Mucosa of descending colon (tissue), 3 donors: ENCODE results near the gene NRP2. TPM values are rescaled to one million over a fixed set of nuclear protein-coding genes. Genes with fewer than 3 reads are reported as not detected.

ENCODE experiments used
- ATAC-seq: fragments of 200-7000 bp; cut with Tn5 transposase; one replicate; pipeline ENCODE4 v1.9.1; 2020; ENCODE audit warnings: mild to moderate bottlenecking, moderate library complexity
- DNase-seq, 3 donors: peaks; one replicate each; pipeline ENCODE4 v3.0.0-alpha.2; 2020
- H3K36me3 ChIP-seq: fragments of 200-600 bp; one replicate; pipeline ENCODE4 v1.8.0; 2021; ENCODE audit warnings: low read depth, mild to moderate bottlenecking
- H3K4me1 ChIP-seq: fragments of 200-600 bp; one replicate; pipeline ENCODE4 v1.8.0; 2021; ENCODE audit warnings: low read depth, mild to moderate bottlenecking
- H3K4me3 ChIP-seq: fragments of 200-600 bp; one replicate; pipeline ENCODE4 v1.8.0; 2021; ENCODE audit warnings: mild to moderate bottlenecking
- H3K9me3 ChIP-seq: fragments of 200-600 bp; one replicate; pipeline ENCODE4 v1.8.0; 2021; ENCODE audit warnings: mild to moderate bottlenecking
- intact Hi-C, 2 donors: fragments of 100-400 bp; cut with DNase I in 1 of 2; cut with micrococcal nuclease in 1 of 2; formaldehyde crosslinking; loops; one replicate each; pipeline versions ENCODE4 v1.11.0 to v1.11.1; 2022; cut with DNase I, micrococcal nuclease
- total RNA-seq, 3 donors: library from RNA; stranded (reverse); fragmentation: NEBNext Ultra II Directional in 2 of 3; extraction: Animal tissue kit (Norgen Biotek cat#: 25700) in 2 of 3; gene quantifications; one replicate each; pipeline versions ENCODE4 v1.2.1 to v1.2.4, GENCODE V29; 2021 to 2023
- TF ChIP-seq, protein P1 (sequence below): fragments of 200-600 bp; IDR thresholded peaks from one replicate; pipeline ENCODE4 v1.8.0; 2022; ENCODE audit warnings: antibody characterized with exemption, mild to moderate bottlenecking
- donor health status: DM: no; HTN: no; CAD: no; lungs with moderate emphysema.
- donor health status: DM: no; HTN: no; CAD: no.
- donor health status: DM: no; HTN: yes; CAD: no.

The NRP2 gene
- total RNA-seq, 3 donors from 2014 or later = 12.3 to 300 (median 19.2) TPM

DNA sequence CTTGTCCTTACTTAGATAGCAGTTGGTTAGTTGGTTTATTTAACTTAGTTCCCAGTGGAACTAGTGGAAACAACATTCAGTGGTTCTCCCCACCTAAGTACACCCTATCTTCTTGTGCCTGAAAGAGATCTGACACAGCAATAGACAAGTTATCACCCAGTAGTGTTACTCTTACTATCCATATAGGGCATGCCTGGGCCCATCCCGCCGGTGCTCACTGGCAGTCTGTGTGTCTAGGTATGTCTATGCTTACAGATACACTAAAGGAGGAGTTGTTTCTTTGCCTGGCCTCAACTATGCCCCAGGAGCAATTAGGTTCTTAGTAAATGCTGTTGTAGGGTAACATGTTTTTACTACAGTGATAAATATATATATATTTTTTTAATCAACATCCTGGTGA is 12.0 kb upstream of the NRP2 start:
- no peak for ATAC-seq
- DNase-seq = no peak
- Histone ChIP-seq H3K4me1 (no peaks in the 10 kb centered on the region), H3K9me3 (no peaks in the 10 kb centered on the region), H3K4me3 (no peak overlapping the region), H3K36me3 (no peaks in the 10 kb centered on the region)
- TF ChIP-seq, protein P1, sequence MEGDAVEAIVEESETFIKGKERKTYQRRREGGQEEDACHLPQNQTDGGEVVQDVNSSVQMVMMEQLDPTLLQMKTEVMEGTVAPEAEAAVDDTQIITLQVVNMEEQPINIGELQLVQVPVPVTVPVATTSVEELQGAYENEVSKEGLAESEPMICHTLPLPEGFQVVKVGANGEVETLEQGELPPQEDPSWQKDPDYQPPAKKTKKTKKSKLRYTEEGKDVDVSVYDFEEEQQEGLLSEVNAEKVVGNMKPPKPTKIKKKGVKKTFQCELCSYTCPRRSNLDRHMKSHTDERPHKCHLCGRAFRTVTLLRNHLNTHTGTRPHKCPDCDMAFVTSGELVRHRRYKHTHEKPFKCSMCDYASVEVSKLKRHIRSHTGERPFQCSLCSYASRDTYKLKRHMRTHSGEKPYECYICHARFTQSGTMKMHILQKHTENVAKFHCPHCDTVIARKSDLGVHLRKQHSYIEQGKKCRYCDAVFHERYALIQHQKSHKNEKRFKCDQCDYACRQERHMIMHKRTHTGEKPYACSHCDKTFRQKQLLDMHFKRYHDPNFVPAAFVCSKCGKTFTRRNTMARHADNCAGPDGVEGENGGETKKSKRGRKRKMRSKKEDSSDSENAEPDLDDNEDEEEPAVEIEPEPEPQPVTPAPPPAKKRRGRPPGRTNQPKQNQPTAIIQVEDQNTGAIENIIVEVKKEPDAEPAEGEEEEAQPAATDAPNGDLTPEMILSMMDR = no peak
- intact Hi-C loops = loop anchor here (10.0 kb wide), 3 partner anchors 795 to 1415 kb away; no protein-coding TSS in a partner anchor

DNA sequence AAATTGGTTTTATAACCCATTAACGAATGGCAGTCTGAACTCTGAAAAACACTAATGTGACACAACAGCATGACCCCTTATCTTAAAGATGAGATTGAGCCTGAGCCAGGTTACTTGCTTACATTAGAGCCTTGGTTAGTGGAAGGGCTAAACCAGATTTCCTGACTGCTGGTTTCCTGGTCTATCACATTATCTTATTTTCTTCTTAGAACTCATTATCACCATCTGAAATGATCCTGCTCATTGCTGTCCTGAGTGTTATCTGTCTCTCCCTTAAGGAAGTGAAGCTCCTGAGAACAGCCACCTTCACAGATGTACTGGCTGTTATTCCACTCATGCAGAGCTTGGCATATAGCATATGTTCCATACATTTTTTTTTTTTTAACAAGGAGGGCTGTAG is 9.0 kb upstream of the NRP2 start:
- intact Hi-C loops = loop anchor here (10.0 kb wide), 3 partner anchors 799 to 1419 kb away; no protein-coding TSS in a partner anchor
- TF ChIP-seq, protein P1 = no peak
- Histone ChIP-seq H3K4me3 (no peak overlapping the region), H3K36me3 (no peaks in the 10 kb centered on the region), H3K4me1 (no peaks in the 10 kb centered on the region), H3K9me3 (no peaks in the 10 kb centered on the region)
- ATAC-seq = no peak
- DNase-seq = no peak

DNA sequence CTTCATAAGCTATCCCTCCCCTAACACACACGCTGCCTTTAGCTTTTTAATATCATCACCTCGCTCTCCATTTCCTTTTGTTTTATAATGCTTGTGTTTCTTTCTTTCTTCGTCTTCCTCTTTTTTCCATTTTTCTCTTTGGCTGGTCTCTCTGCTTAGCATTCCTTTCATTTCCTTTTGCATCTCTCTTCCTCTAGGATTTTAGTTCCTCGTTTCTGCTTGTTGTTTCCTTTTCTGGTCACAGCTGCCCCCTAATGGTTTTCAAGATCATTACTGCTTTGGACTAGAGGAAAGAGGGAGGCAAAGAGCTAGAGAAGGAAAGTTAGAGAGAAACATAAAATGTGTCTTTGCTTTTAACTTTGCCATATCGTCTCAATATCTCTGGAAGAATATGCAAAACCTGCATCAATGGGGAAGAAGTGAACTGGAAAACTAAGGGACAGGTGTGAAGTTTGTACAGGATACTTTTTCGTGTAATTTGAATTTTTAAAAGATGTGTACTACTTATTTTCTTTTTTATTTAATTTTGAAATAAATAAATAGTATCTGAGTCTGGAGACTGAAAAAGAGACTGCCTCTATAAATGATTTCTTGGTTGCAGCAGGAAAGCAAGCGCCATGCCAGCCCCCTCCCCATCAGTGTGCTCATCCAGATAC is 6.3 kb upstream of the NRP2 start:
- H3K4me1 ChIP-seq = no peaks in the 10 kb centered on the region
- intact Hi-C loops = loop anchor here (5.0 to 10.0 kb wide), 4 partner anchors 801 to 1421 kb away; no protein-coding TSS in a partner anchor
- no peaks in the 10 kb centered on the region for H3K36me3 ChIP-seq
- H3K9me3 ChIP-seq = no peaks in the 10 kb centered on the region
- H3K4me3 ChIP-seq = no peak overlapping the region
- DNase-seq (peak in 1 of 3 donors; percentile 63), ATAC-seq (peak; percentile 81)
- TF ChIP-seq, protein P1 = no peak

DNA sequence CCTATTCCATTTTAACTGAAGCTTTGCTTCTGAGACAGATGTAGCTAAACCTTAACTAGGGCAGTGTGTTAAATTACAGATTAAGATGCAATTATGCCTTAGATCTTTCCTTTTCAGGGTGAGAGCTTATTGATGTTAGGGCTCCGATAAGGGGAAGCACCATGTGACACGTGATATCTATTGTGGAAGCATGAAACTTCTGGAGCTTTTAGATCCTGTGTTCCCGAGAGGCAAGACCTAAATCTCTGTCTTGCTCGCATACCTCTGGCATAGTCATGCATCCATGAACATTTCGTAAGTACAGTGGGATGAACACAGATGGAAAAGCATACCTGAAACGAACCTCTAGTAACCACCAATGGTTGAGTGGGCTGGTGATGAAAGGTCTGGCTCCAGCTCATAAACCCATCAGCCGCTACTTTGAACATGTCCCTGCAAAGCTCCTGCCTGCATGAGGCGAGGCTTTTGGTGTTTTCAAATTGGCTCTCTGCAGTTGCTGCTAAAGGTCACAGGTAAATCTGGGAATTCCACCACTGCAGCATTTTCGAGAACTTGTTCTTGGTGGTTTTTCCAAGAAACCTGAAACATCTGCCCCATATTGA is 3.7 kb upstream of the NRP2 start:
- ATAC-seq (no peak), DNase-seq (no peak)
- Histone ChIP-seq H3K4me1 (peaks cover 3% of the 10 kb centered on the region), H3K9me3 (no peaks in the 10 kb centered on the region), H3K4me3 (no peak overlapping the region), H3K36me3 (no peaks in the 10 kb centered on the region)
- TF ChIP-seq, protein P1 = no peak
- intact Hi-C loops = loop anchor here (5.0 to 10.0 kb wide), 4 partner anchors 804 to 1424 kb away; no protein-coding TSS in a partner anchor

DNA sequence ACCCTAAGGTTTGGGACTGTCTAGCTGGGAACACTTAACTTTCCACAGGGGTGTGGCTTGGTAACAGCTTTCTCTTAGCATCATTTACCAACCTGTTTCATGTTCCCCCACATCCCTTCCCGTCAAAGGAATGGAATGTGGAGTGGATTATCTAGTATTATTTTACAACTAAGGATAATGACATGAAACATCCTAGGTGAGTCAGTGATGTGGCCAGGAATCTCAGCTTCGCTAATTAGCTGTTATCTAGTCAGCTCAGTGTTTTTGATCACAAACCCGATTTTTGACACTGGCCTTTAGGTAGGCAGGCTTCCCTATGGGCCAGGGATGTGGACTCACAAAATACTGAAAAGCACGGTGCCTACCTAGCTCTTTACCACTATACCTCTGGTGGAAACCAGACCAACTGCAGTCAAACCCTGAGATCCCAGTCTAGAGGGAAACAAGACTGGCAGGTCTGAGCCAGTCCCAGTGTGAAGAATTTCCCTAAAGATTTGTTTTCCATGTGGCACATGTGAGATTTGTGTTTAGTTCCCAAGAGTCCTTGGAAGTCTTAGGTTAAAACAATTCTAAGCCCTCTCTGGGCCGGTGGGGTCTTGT is 2.8 kb upstream of the NRP2 start:
- Histone ChIP-seq H3K36me3 (no peaks in the 10 kb centered on the region), H3K9me3 (no peaks in the 10 kb centered on the region), H3K4me3 (no peak overlapping the region), H3K4me1 (peaks cover 3% of the 10 kb centered on the region)
- TF ChIP-seq, protein P1 = no peak
- ATAC-seq (no peak), DNase-seq (no peak)
- intact Hi-C loops = loop anchor here (5.0 to 10.0 kb wide), 4 partner anchors 805 to 1425 kb away; no protein-coding TSS in a partner anchor
